ENCODE data around the gene NME9. TPM values are rescaled to one million over a fixed set of nuclear protein-coding genes. Genes with fewer than 3 reads are reported as not detected.

NME9 gene
- total RNA-seq, 1 donor from 2014 or later, result not detected

DNA sequence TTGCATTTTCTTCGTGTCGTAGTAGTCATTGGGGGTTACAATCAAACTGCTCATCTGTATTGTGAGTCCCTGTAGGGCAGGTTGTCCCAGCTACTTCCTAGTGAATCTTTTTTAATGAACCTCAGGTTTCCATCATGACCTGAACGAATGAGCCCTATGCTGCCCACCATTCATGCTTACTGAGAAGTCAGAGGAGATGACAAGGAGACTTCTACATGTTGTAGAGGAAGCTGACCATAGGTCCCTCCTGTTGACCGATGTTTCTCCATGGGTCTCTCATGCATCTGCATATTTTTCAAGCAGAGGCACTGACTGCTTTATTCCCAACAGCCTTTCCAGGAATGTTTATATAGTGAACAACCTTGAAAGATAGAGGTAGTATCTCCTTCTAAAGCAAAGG, 5.0 kb upstream of the NME9 start:
- DNase-seq (ENCODE audit: low read depth in 2 of 2), result no peak

DNA sequence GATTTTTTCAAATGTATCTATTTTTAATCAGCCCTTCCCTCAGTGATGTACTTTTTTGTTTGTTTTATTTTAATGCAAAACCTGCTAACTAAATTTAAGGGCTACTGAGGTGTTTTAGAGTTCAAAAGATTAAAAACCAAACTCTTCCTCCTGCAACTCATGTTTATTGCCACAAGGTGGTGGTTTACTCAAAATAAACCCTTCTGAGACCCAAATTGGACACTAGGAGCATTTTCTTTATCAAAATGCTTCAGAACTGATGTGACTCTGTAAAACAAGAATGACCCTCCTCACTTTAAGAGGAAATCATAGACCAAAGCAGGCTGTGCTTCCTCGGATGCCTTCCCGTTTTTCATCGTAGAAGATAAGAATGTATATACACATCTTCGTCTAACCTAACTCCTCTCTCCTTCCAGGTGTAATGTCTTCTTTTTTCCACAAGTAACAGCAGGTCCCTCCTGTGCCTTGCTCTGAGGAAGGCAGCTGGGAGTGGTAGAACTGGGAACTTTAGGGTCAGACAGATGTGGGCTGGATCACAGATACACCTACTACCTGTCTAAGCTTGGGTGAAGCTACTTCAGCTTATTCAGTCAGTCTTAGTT, 2.9 kb upstream of the NME9 start:
- DNase-seq (ENCODE audit: low read depth in 2 of 2), result peak; percentile 20 to 31

DNA sequence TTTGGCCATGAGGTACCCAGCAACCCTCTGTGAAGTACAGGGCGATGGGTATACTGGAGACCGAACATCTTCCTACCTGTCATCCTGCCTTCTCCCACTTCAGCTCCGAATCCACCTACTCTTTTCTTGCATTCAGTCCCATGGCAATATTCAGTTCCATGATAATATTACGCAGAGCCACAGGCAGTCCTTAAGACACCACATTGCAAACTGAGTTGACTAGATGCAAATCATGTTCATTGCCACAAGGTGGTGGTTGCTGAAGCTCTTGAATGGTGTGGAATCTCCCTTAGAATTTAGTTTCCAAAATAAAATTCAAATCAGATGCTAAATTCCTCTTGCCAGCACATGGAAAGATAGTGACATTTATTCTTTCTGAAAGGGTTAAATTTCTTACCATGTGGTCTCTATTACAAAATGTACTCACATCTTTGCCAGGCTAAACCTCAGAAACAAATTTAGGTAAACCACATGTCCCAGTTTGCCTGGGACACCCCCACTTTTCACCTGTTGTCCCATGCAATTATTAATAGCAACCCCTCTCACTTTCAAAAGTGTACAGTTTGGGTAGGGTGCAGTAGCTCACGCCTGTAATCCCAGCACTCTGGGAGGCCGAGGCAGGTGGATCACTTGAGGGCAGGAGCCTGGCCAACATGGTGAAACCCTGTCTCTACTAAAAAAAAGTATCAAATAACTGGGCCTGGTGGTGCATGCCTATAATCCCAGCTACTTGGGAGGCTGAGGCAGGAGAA, 1.7 kb upstream of the NME9 start:
- DNase-seq (ENCODE audit: low read depth in 2 of 2), result no peak

DNA sequence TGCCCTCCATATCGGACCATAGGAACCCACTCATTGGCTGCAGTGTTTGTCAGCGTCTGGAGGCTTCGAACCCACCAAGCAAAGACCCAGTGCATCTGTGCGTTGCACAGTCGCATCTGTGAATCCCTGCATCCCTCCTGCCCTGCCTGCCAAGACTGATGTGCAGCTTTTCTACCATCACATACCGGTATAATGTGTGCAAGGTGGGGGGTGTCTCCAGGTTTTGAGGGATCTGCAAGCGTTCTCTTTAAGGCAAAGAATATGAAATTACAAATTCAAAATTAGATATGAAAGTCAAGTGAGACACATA, 288 bp upstream of the NME9 start:
- DNase-seq (ENCODE audit: low read depth in 2 of 2), result no peak

DNA sequence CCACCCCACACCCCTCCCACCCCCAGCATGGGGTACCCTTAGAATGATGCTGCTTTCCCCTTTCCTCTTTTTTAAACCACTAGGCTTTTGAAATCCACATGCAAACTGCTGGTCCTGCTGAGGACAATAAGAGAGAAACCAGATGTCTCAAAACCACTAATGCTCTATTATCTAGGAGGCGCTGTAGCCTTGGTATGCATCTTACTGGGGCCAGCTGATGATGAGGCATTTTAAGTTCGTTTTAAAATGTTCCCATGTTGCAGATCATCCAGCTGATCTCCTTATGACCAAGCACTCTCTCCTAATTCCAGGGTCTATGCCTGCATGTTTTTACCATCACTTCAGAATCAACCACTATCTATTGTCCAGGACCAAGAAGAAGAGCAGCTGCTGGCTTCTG, 1.3 kb downstream of the NME9 start:
- no peak for DNase-seq (ENCODE audit: low read depth in 2 of 2)

DNA sequence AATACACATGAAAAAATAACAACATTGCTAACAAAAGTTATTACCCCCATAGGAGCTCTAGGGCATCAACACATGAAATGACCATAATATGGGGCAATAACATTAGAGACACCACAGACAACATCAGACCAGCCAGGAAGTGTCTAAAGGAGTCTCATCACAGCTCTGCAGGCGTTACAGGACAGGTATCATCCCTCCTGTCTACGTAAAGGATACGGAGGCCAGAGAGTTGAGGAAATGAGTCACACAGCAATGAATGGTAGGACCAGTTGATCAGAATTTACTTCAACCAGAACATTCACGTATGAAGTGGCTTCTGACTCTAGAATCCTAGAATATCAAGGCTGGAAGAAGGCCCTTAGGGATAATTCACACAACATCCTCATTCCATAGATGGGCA, 1.8 kb downstream of the NME9 start:
- peak in 1 of 2 donors; percentile 44 for DNase-seq (ENCODE audit: low read depth in 2 of 2)

DNA sequence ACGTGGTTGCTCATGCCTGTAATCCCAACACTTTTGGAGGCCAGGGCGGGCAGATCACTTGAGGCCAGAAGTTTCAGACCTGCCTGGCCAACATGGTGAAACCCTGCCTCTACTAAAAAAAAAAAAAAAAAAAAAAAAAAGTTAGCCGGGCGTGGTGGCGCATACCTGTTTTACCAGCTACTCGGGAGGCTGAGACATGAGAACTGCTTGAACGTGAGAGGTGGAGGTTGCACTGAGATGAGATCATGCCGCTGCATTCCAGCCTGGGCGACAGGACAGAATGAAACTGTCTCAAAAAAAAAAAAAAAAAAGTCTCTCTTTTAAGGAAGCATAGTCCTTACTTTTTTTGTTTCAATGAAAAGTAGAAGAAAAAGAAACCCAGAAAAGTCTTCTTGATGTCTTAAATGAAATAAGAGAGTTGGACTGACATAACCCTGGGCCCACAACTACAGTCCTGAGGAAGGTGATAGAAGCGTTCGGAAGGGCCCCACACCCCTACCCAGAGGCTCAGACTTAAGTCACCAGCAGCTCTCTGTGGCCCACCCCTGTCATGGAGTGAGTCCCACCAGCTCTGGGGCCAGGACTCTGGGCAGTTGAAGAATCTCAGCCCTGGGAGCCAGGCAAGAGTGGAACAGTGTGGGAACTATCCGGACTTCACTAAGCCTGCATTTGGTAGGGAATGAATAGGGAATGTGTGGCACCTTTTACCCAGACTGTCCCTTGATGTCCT, 2.6 kb downstream of the NME9 start:
- no peak for DNase-seq (ENCODE audit: low read depth in 2 of 2)

DNA sequence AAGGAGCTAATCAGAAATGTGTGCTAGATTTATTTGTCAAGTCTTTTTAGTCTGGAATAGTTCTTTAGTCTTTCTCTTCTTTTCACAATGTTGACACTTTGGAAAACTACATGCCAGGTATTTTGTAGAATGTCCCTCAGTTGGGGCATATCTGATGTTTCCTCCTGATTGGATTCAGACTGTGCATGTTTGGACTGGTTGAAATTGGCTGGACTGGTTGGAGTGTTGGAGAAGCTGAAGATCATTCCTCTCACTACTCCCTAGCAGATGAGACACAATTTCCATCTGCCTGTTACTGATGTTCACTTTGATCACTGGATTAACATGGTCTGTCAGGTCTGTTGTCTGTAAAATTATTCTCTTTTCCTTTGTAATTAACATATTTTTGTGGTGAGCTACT, 3.7 kb downstream of the NME9 start:
- DNase-seq (ENCODE audit: low read depth in 2 of 2), result no peak

DNA sequence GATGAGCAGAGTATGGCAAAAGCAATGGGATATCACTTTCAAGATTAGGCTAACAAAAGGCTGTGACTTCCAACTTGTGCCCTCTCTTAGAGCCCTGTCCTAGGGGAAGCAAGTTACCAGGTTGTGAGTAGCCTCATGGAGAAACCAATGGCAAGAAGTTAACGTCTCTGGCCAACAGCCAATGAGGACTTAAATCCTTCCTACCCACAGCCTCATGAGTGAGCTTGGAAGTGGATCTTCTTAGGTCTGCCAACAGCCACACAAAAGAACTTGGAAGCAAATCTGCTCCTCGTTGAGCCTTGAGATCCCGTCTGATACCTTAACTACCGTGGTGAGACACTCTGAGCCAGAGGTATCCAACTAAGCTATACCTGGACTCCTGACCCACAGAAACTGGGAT, 5.7 kb downstream of the NME9 start:
- no peak for DNase-seq (ENCODE audit: low read depth in 2 of 2)

DNA sequence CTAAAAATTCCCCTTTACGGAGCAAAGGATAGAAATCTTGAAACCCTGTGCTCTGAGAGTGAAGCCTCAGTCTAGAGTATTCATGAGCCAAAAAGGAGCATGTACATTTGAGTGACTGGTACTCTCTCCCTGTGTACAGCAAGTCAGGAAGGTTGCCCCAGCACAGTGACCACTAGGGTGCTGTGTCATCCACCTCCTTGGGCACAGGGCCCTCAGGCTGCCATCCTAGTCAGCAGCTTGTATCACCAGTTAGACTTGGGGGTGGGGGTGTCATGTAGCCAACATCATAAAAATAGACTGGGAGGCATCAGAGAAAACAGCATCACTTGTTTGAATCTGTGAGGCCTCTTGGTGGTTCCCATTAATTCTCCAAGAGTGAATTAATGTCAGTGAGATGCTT, 12.0 kb downstream of the NME9 start:
- no peak for DNase-seq (ENCODE audit: low read depth in 2 of 2)

DNA sequence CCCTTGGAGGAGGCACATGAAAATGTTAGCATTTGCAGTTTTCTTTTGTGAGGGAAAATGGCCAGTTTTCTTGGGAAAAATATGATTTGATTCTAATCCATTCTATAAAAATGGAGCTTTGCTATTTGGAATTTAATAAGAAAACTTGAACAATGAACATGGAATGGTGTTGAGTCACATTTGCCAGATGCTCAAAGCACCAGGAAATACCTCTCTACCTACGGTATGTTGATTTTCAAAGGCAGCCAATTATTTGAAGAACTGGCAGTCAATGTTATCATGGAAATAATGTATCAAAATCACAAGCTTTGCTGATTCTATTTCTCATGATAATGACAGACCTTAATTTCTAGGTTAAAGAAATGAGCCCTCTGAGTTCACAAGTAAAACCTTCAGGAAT, 14.9 kb downstream of the NME9 start:
- peak; percentile 78 to 90 for DNase-seq (ENCODE audit: low read depth in 2 of 2)

DNA sequence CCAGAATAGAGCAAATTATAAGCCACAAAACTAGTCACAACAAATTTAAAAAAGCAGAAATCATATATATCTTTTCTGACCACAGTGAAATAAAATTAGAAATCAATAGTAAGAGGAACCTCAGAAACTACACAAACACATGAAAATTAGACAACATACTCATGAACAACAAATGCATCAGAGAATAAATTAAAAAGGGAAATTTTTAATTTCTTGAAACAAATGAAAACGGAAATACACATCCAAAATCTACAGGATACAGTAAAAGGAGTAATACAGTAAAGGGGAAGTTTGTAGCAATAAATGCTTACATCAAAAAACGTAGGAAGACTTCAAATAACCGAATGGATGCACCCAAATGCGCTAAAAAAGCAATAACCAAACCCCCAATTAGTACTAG, 19.2 kb downstream of the NME9 start:
- DNase-seq (ENCODE audit: low read depth in 2 of 2), result no peak

DNA sequence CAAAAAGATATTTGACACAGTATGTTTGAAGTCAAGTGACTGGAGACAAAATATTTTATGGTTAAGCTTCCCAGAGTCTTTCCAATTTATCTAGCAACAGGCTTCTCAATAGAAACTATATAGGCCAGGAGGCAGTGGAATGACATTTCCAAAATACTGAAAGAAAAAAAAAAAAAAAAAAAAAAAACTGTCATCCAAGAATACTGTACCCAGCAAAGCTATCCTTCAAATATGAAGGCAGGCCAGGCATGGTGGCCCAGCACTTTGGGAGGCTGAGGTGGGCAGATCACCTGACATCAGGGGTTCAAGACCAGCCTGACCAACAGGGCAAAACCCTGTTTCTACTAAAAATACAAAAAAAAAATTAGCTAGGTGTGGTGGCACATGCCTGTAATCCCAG, 20.9 kb downstream of the NME9 start:
- no peak for DNase-seq (ENCODE audit: low read depth in 2 of 2)

DNA sequence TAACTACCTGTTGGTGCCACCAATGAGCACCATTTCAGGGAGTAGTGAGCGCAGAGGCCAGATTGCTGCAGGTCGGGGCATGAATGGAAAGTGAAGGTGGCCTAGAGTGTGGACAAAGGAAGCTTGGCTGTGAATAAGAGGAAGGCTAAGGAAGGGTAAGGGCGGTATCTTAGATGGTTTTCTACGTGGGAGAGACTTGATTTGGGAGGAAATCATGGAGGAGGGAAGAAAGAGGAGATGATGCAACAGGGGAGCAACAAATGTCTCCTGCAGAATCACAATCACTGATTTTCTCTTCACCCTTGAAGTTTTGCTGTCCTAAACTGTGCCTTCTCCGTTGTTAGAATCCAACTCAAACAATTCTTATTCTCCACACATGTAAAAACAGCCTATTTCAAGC, 21.8 kb downstream of the NME9 start:
- DNase-seq (ENCODE audit: low read depth in 2 of 2), result no peak

DNA sequence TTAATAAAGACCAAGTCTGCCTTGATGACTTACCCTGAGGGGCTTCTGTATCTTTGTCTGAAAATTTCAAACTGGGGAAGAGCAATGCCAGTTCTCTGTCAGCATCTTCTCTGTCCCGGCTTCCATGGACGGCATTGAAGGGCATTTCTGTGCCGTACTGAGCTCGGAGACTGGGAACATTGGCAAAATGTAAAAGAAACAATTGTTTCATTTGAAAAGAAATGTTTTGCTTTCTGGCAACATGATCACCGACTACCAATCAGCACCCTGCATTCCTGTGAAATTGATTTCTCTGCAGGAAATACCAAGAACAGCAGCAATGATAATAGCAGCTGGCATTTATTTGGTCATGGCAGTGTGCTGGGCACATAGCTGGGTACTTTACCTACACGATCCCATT, 26.2 kb downstream of the NME9 start:
- DNase-seq (ENCODE audit: low read depth in 2 of 2), result no peak

DNA sequence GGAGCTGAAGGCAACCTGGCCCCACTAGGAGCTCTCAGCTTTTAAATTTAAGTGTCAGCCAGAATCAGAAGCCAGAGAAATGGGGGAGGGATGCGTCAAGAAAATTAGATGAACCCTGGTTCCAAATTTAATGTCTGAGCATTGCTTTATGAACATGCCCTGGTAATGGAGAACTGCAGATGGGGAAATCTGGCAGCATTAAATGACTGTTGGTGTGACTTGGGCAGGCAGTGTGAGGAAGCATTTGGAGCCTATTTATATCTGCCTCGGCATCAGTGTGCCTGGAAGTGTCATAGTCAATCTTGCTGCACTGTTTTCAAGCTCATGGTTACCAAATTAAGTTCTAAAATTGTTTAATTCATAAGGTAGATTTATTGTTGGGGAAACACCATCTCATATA, 29.0 kb downstream of the NME9 start:
- no peak for DNase-seq (ENCODE audit: low read depth in 2 of 2)

DNA sequence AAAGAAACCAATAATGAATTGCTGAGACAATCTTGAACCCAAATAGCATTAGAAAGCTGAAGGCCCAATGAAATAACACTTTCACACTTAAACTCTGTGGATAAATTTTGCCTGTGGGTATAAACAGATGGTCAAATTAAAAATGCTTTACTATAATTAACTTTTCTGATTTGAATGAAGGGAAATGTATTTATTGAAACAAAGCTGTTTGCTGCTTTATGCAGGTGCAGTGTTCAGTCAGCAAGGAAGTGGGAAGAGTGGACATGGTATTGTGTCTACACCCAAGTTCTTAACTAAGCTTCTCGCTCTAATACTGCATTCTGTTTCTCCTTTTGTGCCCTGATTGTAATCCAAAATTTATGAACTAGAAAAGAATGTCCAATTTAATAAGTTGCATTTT, 31.8 kb downstream of the NME9 start:
- no peak for DNase-seq (ENCODE audit: low read depth in 2 of 2)

DNA sequence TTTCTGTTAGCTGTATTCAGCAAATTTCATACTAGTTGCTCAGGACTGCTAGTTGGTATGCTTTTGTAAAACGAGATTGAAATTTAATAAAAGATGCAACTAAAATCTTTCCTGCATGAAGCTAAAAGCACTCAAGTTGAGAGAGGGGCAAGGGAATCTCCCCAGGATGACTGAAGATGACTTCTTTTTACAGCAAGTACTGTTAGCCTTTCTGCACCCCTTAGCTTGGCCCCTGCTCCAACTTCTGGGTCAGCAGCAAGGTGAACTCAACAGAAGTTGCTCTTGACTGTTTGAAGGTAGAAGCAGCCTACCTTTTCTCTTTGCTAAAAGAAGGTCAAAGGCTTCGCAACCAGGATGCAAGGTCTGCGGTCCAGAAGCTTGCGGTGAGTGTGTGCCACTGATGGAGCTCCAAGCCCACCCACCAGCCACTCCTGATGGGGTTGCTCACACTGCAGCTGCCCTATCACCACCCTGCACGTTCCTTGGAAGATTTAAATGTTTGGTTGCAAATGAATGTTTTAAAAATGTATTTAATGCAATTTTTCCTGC, 32.5 kb downstream of the NME9 start:
- no peak for DNase-seq (ENCODE audit: low read depth in 2 of 2)

DNA sequence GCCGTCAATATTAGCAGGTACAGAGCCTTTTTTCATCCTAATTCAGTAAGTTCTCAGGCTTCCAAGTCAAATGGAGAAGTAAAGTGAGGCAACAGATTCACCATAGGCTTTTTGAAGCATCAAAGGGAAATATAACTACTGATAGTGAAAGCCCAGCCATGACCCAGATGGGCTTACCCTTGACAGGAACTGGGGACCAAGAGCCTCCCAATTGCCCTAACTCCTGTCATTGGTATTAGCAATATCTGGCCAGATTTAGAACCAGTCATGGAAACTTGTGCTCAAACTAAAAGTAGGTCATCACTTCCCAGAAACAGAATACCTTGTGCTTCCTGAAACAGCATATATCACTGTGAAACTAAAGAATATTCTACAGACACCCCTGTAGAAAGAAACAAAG, 33.0 kb downstream of the NME9 start:
- no peak for DNase-seq (ENCODE audit: low read depth in 2 of 2)

DNA sequence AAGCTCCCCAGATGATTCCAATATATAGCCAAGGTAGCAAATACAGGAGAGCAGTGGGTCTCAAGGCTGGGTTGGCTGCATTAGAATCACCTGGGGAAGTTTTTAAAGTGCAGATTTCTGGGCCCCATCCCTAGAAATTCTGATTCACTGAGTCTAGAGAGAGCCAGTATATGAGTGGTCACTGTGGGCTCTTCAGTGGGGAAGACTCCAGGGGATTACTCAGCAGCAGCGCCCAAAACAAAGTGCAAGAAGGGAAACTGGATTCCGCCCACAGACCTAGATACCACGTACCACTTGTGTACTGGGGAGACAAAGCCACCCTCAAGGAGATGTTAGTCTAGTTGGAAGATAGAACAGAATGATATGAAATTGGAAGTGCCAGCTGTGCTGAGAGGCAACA, 40.0 kb downstream of the NME9 start:
- DNase-seq (ENCODE audit: low read depth in 2 of 2), result no peak

DNA sequence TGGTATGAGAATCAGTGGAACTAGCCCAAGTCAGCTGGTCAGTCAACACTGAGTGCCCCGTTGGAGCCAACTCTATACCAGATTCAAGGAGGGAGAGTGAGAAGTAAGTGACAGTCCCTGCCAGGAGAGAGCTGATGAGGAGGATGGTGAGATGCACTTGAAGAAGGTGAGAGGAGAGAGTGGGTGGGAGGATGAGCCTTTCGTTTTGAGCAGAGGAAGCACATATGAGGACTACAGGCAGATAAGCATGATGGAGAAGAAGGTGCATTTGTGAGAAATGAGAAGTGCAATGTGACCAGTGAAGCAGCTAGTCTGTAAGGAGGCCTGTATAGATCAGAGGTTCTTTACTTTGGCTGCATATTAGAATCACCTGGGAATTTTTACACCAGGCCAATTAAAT, 40.4 kb downstream of the NME9 start:
- DNase-seq (ENCODE audit: low read depth in 2 of 2), result no peak

DNA sequence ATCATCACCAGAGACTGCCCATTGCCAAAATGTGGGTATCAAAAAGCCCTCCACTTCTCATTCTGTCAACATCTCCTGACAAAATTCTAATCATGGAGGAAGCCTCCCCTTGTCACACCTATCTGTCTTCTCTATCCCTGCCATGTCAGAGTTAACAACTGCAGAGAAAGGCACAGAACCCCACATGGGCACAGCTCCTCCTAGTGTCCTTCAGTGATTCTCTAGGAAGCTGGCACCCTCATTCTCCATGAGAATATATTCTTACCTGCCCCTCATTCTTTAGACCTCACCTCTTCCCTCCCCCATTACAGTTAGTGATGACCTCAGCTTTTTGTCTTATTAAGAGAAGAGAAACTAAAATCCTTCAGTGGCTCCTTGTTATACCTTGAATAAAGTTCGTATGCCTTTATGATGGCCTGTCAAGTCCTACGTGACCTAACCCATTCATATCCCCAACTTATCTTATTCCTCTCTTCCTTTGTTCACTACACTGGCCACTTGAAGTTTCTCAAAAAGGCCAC, 44.6 kb downstream of the NME9 start:
- no peak for DNase-seq (ENCODE audit: low read depth in 2 of 2)

DNA sequence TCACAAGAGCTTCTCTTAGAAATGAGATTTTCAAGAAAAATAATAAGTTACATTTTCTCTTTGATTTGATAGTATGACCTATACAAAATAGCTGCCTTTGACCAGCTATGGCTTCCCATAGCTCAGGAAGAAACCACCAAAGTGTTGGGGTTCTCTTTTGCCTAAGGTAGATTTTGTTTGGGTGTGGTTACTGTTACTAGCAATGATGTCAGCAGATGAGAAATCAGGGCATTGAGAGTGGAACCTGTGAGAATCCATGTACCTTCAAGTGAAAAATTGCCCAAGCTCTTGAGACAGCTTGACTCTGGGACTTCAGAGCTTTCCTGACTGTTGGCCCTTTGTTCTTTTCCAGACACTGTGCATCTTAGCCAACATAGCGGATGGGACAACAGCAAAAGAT, 45.6 kb downstream of the NME9 start:
- DNase-seq (ENCODE audit: low read depth in 2 of 2), result no peak

All from dermis microvascular lymphatic vessel endothelial cell (primary cell).